T-helper 22 cell (primary cell): ENCODE measurements around the gene UVSSA.

Experiments
- DNase-seq: peaks from one replicate; pipeline ENCODE4 v3.0.0-alpha.2; 2020; ENCODE audit warnings: low read depth

UVSSA gene

DNA sequence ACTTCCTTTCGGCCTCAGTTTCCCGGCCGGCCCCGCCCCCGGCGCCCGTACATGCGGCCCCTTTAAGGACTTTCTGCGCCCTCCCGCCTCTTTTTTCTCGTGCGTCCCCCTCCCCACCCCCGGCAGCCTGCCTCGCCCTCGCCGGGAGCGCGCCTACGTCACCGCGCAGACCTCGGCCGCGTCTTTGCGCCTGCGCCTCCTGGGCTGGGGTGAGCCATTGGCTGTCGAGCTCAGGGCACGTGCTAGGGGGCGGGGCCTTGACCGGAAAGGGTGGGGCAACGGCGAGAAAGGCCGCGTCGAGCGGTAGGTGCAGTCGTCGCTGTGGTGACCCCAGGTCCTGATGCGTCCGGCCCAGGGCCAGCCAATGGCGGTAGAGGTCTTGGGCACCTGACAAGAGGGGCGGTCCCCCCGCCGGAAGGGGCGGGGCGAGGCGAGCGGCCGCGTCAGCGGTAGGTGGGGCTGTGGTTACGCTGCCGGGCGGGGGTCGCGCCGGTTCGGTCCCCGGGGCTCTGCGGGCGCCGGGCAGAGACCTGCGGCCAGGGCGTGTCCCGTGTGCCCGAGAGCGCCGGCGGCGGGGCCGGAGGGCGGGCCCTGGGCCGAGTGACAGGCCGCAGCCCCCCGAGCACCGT, at the start of gene UVSSA:
TSS of gene UVSSA (plus strand) at position 428 of the 629 bp plus-strand sequence. CDS start 884 bp downstream, outside the sequence.
- peak; percentile 100 for DNase-seq

DNA sequence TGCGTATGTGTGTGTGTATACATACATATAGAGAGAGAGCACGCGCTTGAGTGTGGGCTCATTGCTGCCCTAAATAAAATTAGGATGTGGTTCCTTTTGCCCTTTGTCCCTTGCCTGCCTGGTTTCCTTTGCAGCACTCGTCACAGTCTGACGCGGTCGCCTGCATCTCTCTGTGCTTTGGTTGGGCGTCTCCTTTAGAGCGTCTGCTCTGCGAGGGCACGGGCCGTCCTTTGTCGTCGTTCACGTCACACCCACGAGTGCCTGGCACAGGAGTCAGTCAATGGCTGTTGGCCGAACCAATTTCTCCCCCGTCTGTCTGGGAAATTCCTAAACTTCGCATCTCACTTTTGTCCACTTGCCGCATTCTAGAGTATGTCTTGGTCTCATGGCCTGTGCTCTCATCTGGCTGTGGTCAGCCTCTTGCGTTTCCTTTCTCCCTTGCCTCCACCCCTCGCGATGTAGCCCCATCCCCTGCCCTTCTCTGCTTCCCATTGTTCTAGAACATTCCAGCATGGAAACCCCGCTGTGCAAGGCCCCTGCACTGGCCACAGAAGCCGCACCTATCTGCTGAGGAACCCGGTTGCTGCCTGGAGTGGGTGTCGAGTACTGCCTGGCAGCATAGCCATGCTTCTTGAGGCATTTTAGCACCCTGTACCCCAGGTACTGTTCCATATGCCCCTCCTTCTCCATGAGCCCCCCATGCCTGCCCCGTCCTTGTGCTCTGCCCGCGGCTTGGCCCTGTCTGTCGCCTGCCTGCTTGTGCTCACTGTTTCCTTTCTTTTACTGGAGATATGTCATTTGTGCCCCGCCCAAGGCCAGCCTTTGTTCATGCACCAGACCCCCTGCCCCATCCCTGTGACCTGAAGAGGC, 49.3 kb upstream of the UVSSA start:
- peak; percentile 39 for DNase-seq

DNA sequence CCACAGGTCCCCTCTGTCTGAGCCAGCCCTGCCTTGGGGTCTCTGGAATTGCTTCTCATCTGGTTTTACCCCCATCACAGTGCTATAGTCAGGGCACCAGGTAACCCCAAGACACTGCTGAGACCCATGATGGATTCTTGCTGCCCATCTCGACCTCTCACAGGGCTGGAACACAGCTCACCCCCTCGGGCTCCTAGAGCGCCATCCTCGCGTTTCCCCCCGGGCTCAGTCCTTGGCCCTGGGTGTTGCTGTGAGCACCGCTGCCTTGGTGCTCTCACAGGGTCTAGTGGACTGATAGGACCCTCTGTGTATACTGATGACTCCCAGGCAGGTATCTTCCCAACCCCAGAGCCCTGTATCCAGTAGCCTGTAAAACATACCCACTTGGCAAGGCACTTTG, 48.5 kb upstream of the UVSSA start:
- no peak for DNase-seq

GRCh38 chr4:1299301-1299860, 47.6 kb upstream of the UVSSA start:
- DNase-seq: no peak

- DNase-seq: no peak
Measured at GRCh38 chr4:1300466-1301455, 46.2 kb upstream of the UVSSA start.

DNA sequence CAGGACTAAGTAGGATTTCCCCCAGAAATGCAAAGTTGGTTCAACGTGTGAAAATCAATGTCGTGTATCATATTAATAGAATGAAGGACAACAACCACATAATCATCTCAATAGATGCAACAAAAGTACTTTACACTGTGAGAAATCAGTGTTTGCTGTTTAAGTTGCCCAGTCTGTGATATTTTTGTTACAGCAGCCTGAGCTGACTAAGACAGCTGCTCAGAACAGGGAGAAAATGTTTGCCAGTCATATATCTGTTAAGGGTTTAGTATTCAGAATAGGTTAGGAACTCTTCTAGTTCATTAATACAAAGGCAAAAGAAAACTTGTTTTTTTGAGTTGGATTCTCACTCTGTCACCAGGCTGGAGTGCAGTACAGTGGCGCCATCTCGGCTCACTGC, 44.8 kb upstream of the UVSSA start:
- DNase-seq: no peak

DNA sequence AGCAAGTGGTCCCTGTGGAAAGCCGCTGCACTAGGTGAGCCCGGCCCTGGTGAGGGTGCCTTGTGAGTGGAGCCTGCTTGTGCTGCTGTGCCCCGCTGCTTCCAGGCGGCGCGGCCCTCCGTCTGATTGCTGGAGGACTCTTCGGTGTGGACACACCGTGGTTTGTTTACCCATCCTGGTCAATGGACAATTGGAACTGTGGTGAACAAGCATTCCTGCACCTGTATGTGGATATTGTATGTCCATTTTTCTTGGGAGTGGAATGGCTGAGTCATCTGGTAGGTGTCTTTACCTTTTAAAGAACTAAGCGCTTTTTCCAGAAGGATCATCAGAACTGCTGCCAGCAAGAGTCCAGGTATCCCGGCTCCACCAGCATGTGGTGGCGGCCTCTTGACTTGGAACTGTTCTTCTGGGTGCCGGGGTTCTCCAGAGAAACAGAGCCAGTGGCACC, 41.7 kb upstream of the UVSSA start:
- DNase-seq: no peak

DNA sequence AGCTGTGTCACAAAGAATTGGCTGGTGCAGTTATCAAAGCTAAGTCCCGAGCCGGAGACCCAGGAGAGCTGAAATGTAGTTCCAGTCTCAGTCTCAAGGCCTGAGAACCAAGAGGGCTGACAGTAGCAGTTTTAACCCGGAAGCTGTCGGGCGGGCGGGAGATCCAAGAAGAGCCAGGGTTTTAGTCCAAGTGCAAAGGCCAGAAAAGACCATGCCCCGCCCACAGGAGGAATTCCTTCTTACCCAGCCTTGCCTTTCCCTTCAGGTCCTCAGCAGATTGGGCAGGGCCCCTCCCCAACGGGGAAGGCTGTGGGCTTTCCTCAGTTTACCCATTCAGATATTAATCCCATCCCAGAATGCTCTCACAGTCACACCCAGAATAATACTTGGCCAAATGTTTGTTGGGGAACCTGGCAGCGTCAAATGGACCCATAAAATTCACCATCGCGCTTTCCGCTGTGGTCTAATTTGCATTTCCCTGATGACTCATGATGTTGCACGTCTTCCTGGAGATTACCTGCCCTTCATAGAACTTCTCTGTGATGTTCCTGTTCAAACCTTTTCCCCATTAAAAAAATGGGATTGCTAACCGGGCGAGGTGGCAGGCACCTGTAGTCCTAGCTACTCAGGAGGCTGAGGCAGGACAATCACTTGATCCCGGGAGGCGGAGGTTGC, 41.1 kb upstream of the UVSSA start:
- DNase-seq: peak; percentile 41

DNA sequence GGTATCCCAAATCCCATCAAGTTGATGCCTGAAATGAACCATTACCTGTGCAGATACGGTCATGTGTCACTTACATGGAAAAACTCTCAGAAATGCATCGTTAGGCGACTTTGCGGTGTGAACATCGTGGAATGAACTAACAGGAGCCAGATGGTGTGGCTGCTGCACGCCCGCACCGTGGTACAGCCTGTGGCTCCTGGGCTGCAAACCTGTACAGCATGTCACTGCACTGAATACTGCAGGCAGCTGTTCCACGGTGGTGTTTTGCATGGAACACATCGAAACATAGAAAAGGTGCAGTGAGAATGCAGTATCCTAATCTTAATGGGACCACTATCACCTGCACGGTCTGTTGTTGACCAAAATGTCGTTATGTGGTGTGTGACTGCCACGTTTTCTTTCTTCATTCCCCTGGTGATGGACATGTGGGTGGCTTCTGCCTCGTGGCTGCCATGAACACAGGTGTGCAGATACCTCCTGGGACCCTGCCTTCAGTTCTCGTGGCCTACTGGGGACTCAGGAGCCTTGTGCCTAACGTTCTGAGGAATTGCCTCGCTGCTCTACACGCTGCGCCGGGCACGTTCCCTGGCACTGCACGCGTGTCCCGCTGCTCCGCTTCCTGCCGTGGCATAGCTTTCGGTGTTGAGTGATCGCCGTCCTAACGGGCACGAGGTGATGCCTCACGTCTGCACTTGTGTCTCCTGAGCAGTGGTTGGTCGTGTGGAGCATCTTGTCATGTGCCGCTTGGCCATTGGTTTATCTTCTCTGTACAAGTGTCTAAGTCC, 38.9 kb upstream of the UVSSA start:
- no peak for DNase-seq

DNA sequence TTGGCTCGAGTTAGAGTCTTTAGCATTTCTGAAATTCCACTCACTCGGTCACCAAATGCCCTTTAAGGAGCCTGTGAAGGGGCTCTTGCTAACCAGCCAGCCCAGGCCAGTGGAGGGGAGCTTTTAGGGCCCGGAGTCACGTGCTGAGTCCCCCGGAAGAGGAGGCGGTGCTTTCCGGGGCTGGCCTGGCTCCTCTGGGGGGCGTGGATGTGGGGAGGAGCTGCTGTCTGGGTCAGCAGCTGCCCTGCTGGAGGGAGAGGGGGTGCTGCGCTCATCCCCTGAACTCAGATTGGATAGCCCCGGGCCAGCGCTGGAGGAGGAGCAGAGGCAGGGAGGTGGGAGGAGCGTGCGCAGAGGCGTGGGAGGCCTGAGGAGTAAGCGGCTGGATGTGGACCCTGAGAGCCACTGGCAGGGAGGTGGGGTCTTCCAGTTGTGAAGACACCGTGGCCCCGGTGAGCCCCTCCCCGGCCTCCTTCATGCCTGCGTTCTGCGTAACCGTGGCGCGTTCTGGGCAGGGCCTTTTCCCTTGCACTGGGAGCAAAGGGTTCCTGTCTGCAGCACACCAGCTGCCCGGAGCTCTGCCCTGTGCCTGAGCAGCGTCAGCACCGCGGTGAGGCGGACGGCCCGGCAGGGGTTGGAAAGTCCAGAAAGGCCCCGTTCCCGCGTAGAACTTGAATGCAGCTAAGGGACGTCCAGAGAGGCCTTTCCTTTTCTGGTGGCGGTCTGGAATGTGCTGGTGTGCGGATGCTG, 37.6 kb upstream of the UVSSA start:
- DNase-seq: peak; percentile 57

GRCh38 chr4:1310031-1310795, 36.8 kb upstream of the UVSSA start:
- DNase-seq: no peak

DNA sequence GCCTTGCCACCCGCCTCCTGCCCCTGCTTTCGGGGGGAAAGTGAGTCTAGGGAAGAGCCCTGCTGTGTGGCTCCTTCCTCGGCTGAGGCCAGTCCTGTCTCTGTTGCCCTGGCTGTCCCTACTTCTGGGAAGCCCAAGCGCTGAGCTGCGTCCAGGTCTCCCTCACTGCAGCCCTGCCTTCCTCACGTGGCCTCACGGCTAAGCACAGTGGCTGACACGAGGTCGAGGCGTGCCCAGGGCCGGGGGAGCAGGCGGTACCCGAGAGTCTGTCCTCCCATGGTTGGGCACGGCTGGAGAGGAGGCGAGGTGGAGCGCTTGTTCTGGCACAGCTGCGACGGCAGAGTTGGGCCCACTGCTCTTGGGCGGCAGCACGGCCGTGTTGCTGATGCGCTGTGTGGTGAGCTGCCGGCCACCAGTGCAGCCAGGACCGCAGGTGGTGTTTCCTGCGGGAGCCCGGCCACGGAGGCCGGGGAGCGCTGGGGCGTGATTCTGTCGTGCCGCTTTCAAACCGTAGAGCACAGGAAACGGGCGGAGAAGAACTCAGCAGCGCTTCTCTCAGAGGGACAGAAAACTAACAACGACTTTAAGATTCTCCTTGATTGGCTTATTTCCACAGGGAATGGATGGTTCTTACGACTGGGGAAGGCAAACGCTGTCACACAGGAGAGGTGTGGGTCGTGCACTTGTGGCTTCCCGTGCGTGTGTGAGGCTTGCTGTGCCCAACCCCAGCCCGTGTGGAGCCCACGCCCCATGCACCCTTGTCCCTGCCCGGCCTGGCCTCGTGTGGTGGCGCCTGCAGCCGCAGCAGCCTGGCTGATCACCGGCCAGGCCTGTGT, 36.0 kb upstream of the UVSSA start:
- DNase-seq: no peak

DNA sequence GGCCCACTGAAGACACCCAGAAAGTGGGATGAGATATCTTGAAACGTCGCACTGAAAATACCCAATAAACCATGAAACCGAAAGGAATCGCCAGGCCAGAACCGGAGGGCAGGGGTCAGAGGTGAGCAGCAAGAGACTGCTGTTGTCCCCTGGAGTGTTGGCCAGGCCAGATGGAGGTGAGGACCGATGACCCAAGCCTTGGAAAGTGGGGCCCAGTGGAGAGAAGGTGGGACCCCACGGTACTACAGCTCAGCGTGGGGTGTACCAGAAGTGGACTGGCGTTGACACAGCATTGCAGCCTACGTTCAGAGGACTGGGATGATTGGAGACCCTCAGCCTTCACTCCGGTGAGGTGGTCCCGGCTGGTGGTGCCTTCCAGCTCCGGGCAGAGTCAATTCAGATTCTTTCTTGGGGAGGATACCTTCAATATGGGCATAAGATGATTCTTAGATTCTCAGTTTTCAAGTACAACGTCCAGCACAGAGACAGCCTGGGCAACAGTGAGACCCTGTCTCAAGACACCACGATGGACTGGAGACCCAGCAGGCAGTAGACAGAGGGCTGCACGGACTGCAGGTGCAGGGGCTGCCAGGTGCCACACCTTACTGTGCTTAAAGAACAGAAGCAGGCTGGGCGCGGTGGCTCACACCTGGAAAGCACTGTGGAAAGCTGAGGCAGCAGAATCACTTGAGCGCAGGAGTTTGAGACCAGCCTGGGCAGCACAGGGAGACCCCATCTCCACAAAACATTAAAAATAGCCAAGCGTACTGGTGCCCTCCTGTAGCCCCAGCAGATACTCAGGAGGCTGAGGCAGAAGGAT, 34.0 kb upstream of the UVSSA start:
- no peak for DNase-seq

DNA sequence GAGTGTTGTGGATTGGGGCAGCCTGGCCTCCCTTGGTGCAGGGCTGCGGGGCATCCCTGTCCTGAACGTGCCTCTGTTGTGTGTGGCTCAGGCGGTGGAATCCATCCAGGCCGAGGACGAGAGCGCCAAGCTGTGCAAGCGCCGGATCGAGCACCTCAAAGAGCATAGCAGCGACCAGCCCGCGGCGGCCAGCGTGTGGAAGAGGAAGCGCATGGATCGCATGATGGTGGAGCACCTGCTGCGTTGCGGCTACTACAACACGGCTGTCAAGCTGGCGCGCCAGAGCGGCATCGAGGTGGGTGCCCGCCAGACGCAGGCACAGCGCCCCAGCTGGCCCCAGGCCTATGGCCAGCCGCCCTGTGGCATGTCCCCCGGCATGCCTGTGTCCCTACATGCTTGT, 31.7 kb upstream of the UVSSA start:
- no peak for DNase-seq

GRCh38 chr4:1315836-1316536, 31.0 kb upstream of the UVSSA start:
- DNase-seq: no peak

- DNase-seq: no peak
Measured at GRCh38 chr4:1316537-1317168, 30.4 kb upstream of the UVSSA start.
